Activated naive CD8-positive, alpha-beta T cell treated with anti-CD3 and anti-CD28 coated beads, Interleukin-2, amount 50 U/mL, for 16 hours (primary cell): ENCODE results near the gene EPS8L1.

Experiments
- DNase-seq: peaks from one replicate; pipeline ENCODE4 v3.0.0-alpha.2; 2020; ENCODE audit warnings: low read depth, low spot score

EPS8L1 gene

DNA sequence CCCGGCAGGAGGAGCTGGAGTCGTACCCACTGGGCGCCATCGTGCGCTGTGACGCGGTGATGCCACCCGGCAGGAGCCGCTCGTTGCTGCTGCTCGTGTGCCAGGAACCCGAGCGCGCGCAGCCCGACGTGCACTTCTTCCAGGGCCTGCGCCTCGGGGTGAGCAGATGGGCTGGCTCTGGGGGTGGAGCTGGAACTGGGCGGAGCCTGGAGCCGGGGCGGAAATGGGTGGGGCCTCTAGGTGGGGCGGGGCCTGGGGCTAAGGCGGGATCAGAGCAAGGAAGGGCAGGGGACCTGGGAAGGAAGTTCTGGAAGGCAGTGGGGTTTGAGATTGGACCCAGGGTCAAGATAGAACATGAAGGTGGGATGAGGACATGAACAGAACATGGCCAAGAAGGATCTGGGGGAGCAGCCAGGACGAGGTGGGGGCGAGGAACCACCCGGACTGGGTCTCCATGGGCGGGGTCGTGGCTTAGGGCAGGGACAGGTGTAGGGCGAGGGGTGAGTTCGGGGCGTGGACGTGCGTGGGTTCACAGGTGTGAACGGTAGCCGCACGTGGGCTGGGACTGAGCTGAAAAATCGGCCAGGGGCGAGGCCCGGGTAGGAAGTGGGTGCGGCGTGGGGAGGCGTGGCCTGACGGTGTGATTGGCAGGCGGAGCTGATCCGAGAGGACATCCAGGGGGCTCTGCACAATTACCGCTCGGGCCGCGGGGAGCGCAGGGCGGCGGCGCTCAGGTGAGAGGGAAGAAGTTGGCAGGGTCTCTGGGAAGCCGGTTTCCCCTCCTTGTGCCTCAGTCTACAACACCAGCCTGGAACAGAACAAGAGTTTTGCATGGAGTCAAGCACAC, 4.7 kb downstream of the EPS8L1 start:
- peak; percentile 17 for DNase-seq

DNA sequence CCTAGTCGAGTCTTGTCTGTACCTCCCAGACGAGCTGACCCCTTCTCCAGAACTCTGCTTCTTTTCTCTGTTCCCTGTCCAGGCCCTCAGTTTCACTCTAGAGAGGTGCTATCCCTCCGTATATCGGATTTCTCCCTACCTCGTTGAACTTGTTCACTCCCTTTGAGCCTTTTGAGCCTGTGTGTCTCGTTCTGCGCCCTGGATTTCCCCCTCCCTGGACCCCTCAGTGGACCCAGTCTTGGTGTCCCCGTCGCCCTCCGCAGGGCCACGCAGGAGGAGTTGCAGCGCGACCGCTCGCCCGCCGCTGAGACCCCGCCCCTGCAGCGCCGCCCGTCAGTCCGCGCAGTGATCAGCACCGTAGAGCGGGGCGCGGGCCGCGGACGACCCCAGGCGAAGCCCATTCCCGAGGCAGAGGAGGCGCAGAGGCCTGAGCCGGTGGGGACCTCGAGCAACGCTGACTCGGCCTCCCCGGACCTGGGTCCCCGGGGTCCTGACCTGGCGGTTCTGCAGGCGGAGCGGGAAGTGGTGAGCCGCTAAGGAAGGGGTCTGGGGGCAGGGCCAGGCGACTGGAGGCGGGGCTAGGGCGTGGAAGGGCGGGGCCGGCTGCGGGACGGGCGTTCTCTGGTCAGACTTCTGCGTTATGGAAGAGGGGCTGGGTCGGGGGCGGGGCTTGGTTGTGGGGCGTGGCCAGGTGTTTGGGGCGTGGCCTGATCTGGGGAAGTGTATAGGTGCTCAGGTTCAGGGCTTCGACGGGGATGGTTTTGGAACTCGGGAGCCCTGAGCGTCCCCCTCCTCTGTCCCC, 5.5 kb downstream of the EPS8L1 start:
- DNase-seq = peak; percentile 79

DNA sequence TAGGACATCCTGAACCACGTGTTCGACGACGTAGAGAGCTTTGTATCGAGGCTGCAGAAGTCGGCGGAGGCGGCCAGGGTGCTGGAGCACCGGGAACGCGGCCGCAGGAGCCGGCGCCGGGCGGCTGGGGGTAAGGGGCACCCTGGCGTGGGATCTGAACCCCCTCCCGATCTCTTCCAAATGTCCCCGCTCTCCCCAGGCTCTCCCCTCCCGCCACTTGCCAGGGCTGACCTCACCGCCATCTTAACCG, 6.0 kb downstream of the EPS8L1 start:
- DNase-seq = no peak

DNA sequence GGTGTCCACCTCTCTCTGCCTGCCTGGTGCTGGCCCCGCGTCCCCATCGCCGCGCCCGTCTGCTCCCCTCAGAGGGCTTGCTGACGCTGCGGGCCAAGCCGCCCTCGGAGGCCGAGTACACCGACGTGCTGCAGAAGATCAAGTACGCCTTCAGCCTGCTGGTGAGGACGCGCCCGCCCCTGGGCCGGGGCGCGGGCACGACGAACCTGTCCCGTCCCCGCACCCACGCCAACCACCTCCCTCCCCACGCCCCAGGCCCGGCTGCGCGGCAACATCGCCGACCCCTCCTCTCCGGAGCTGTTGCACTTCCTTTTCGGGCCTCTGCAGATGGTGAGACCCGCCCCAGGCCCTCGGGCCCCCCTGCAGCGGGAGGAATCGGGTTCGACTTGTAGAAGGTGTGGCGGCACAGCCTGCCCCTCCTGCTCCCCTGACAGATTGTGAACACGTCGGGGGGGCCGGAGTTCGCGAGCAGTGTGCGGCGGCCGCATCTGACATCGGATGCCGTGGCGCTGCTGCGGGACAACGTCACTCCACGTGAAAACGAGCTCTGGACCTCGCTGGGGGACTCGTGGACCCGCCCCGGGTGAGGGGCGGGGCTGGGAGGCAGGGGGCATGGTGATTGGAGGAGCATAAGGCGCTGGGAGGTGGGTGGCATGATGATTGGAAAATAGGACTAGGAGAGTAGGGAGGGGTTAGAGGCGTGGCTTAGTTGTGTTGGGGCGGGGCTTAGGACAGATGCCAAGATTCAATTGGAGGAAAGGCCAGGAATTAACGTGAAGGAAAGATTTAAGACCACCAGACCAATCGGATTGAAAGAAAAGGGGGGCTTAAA, 6.6 kb downstream of the EPS8L1 start:
- DNase-seq = no peak

DNA sequence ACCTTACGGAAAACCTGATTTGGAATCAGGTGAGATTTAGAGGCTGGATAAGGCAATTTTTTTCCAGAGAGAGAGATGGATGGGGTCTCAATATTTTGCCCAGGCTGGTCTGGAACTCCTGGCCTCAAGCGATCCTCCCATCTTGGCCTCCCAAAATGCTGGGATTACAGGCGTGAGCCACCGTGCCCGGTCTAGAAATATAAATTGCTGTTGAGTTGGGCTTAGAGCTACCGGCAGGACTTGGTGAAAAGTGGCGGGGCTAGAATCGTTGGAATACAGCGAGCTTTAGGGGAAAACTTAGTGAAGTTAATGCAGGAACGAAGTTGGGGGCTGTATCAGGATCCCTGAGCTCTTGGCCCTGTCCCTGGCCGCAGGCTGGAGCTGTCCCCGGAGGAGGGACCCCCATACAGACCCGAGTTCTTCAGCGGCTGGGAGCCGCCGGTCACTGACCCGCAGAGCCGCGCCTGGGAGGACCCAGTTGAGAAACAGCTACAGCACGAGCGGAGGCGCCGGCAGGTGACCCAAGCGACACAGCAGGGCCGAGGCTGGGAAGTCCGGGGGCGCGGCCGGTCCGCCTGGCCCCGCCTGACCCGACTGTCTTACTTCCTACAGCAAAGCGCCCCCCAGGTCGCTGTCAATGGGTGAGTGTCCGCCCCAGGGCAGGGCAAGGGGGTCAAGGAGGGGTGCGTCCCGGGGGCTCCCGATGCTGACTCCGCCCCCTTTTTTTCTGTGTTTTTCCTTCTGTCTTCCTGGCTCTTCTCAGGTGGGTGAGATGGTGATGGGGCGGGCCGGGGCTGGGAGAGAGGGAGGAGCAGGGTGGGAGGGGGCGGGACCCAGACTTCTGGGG, 7.6 kb downstream of the EPS8L1 start:
- no peak for DNase-seq

DNA sequence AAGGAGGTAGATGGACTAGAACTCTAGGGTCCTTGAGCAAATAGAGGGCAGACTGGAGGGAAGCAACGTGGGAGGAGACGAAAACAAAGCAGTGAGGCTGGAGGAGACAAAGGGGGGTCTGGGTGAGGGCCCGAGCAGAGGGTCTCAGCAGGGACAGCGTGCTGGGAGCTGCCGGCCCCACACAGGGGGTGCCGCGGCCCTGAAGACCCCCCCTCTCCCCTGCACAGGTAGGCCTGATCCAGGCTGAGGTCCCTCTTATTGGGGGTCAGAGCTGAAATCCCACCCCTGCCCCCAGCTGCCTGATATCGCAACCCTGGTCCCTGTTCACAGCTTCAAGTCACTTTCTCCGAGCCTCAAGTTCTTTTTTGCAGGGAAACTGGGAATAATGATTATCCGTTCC, 8.7 kb downstream of the EPS8L1 start:
- DNase-seq = no peak

DNA sequence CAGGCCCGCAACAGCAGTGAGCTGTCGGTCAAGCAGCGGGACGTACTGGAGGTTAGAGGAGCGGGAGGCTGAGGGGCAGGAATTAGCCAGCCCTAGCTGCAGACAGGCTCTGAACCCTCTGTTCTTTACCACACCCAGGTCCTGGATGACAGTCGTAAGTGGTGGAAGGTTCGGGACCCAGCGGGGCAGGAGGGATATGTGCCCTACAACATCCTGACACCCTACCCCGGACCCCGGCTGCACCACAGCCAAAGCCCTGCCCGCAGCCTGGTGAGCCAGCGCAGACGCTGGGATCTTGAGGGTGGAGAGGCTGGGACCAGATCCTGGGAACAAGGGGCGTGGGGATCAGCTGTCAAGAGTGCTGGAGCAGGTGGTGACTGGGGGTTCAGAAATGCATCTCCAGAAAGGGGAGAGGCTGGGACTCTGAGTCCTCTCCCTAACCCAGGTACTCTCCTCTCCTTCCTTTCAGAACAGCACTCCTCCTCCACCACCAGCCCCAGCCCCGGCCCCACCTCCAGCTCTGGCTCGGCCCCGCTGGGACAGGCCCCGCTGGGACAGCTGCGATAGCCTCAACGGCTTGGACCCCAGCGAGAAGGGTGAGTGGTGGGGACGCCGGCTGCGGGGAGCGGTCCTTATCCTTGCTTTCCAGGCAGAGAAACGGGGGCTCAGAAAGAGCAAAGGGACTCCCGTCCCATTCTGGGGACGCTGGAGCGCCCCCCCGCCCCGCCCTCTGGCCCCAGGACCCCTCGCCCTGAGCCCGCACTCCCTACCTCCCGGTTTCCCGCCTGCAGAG, 10.4 kb downstream of the EPS8L1 start:
- no peak for DNase-seq

DNA sequence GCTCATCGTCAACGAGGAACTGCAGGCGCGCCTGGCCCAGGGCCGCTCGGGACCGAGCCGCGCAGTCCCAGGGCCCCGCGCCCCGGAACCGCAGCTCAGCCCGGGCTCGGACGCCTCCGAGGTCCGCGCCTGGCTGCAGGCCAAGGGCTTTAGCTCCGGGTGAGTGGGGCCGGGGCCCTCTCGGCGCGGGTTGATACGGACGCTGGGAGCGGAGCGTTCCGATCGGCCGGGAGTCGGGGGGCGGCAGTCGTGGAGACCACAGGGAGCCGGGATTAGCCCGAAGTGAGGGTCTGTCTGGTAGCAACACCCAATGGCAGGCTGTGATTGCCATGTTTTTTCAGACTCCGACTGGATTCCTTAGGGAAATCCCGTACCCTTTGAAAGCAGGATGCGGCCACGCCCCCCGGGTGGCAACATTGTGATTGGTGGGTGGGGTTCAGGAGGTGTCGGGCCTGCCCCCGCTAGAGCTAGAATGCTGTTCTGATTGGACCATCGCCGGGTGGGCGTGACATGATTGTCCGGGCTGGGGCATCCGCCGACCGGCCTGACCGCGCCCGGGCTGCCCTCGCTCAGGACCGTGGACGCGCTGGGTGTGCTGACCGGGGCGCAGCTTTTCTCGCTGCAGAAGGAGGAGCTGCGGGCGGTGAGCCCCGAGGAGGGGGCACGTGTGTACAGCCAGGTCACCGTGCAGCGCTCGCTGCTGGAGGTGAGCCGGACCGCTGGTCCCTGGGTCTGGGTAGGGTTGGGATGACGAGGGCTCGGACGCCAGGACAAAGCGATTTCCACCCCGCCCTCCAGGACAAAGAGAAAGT, 11.3 kb downstream of the EPS8L1 start:
- peak; percentile 27 for DNase-seq

DNA sequence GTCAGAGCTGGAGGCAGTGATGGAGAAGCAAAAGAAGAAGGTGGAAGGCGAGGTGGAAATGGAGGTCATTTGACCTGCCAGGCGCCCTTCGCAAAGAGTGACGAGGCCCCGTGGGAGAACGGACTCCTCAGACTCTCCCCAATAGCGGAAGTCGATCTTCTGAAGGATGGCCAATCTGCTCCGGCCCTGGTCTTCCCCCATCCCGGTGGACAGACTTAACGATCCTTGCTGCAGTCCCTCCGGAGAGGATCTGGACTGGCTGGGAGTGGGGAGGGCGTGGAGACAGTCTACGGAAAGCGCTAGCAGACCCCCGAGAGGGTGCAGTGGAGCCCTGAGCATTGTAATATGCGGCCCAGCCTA, 11.9 kb downstream of the EPS8L1 start:
- no peak for DNase-seq

DNA sequence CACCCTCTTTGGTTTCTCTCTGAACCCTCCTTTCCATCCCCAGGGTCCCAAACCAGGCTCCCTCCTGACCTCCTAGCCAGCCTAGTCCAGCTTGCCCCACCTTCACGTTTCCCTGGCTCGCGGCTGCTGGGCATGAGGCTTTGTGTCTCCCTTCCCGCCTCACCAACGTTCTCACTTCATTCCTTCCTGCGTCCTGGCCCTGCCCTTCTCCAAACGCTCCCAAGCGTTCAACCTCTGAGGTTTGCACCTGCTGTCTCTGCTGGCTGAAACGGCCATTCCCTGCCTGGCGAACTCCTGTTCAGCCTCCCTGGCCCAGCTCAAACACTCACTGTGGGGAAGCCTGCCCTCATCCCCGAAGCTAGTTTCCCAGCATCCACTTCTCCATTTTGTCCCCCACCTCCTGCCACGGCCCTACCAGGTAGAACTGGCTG, 12.4 kb downstream of the EPS8L1 start:
- no peak for DNase-seq

DNA sequence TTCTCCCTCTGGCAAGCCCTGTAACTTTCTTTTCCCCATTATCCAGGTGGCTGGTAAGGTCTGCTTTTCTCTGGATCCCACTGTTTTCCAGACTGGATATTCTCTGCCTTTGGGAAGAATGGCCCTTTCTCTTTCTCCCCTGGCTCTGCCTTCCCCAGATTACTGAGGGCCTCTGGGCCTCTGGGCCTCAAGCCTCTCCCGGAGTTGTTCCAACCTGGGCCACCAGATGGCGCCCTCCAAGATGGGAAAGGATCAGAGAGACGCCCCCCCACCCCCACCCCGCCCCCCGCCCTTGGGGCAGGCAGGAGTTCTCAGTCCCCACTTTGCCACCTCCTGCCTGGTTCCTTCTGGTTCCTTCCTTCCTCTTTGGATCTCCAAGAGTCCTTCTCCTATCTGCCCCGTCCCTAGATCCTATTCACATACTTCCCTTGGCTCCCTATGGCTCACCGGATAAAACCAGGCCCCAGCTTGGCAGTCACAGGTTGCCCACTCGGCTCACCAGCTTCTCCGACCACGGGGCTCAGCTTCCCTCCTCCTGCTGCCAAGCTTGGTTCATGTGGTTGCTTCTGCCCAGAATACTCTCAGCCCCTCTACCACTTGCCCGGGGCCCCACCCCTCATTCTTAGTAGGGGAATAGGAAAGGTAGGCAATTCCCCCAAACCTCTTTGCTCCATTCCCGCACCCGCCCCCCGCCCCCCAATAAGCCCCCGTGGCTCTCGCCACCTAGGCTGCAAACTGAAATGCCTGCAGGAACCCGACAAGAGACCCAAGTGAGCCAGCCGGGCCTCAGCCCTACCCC, 13.1 kb downstream of the EPS8L1 start:
- DNase-seq = peak; percentile 66

DNA sequence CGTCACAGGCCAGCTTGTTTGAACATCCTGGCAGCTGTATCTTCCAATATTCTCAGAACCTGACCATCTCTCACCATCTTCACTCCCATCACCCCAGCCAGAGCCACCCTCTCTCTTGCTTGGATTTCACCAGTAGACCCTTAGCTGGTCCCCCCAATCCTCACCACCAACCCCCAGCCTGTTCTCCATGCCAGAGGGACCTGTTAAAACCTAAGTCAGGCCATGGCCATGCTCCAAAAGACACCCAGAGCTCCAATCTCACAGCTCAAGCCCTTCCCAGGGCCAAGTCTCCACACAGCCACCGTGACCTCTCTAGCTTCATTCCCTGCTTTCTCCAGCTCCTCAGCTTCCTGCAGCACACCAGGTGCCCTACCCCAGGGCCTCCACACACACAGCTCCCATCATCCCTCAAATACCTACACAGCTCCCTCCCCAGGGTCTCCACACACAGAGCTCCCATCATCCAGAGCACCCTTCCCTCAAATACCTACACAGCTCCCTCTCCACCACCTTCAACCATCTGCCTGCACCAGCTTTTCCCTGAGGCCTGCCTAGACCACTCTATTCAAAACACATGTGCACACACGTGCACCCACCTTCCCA, 13.8 kb downstream of the EPS8L1 start:
- no peak for DNase-seq

DNA sequence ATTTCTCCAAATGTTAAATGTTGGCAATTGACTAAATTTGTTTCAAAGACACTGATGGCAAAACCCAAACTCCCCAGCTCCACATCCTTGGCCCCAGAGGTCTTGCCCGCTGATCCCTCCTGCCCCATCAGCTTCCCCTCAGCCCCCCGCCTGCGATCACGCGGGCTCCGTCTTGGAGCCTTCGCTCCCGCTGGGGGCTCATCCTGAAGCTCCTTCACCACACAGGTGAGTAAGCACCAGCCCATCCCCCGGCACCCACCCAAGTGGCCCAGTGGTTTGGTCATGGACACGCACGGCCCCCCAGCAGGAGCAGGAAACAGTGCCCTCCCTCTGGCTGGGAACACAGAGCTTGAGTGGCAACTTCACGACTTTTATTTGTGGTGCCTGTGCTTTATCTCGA, 14.9 kb downstream of the EPS8L1 start:
- DNase-seq = no peak

DNA sequence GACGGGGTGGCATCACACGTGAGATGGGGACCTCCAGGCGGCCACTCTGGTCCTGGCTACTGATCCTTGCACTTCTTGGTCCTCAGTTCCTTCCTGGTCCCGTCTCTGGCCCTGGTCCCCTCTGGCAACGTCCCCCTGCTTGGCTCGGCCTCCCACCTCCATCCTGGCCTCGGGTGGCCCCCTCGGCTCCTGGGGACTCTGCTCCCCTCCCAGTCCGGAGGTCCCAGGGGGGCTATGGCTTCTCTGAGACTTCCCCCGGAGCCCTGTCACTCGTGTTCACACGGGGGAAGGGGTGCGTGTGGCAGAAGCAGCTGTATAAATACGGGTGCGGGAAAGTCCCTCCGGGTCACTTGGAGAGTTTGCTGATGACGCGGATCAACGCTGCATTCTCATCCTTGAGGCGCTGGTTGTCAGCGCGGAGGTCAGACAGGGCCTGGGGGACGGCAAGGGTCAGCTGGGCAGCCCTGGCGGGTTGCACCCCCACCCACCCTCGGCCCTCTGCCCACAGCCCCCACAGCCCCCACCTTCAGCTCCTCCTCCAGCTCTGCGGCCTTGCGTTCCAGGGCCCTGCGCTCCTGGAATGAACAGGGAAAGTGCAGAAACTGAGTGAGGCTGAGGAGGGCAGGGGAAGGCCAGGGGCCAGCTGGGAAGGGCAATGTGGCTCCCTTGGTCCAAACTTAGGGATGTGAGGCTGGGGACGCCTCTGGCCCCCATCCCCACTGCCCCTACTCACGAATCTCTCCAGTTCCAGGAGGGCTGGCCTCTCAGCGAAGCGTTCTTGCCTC, 15.6 kb downstream of the EPS8L1 start:
- no peak for DNase-seq

DNA sequence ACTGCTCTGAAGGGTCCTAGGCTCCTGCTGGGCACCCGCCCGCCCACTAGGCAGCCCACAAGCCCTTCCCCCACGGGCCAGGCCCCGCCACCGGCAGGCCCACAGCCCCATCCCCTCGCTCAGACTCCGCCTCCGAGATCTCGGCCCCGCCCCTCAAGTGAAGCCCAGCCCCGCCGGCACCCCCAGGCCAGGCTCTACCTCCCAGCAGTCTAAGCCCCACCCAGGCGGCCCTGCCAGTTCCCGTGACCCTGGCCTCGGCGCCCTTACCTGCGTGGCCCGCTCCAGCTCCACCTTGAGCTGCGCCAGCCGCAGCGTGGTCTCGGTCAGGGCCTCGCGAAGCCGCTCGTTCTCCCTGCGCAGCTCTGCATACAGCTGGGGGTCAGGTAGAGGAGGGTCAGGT, 16.3 kb downstream of the EPS8L1 start:
- DNase-seq = no peak

DNA sequence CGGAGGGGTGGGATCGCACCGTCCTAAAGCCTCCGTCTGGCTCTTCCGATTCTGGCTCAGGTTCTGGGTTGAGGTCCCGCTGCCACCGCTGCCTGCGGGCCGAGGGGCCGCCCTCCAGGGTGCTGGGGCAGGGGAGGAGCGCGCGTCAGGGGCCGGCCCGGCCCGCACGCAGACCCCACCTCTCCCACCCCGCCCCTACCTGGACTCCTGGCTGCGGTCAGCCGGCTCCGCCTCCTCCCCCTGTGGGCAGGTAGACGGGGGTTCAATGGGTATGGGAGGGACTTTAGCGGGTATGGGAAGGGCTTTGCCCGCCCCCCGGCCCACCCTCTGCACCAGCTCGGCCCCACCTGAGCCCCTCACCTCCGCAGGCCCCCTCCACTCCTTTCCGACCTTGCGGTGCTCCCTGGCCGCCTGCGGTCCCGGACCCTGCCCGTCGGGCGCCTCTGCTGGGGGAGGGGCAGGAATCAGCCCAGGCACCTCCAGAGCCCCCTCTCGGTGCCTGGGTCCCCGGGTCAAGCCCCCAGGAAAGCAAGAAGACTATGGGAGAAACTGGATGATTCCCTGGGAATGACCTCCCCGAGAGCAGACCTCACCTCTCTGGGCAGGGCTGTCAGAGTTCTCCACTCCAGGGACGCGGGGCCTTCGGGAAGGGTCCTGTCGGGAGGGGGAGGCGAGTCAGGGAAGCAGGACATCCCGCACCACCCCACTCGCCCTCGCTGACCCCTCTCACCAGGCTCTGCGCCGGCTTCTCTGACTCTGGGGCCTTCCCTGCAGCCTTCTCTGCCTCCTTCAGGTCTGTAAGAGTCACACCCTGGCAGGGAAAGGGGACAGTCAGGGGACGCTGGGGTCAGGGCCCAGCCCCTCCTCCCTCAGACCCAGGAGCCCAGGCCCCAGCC, 17.0 kb downstream of the EPS8L1 start:
- DNase-seq = no peak
